Ramos (cell line): Measurements from ENCODE around the gene ZSCAN21.

Experiments
- in situ Hi-C: fragments of 300-500 bp; cut with MboI; formaldehyde crosslinking; loops from one replicate; pipeline ENCODE4 v1.14.3; 2022; ENCODE audit warnings: low sequenced_read_pairs; ENCODE audit not compliant: unreplicated experiment

ZSCAN21 gene

DNA sequence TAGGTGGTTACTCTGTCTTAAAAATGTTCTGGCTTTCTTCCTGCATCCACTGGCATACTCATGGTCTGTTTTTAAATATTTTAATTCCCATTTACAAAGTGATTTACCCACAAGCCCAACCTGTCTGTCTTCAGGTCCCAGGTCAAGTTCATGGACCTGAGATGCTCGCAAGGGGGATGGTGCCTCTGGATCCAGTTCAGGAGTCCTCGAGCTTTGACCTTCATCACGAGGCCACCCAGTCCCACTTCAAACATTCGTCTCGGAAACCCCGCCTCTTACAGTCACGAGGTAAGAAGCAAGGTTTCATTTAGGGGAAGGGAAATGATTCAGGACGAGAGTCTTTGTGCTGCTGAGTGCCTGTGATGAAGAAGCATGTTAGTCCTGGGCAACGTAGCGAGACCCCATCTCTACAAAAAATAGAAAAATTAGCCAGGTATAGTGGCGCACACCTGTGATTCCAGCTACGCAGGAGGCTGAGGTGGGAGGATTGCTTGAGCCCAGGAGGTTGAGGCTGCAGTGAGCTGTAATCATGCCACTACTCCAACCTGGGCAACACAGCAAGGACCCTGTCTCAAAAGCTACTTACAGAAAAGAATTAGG is 25.5 kb upstream of the ZSCAN21 start:
- in situ Hi-C loops = no loop called here

DNA sequence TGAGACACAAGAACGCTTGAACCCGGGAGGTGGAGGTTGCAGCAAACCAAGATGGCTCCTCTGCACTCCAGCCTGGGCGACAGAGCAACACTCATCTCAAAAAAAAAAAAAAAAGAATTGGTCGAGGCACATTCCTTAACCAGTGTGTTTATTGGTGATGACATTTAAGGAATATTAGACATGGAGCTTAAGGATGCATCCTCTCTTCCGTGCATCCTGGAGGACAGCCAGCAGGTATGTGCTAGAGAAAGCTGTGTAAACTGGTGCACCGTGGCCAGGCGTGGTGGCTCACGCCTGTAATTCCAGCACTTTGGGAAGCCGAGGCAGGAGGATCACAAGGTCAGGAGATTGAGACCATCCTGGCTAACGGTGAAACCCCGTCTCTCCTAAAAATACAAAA is 22.4 kb upstream of the ZSCAN21 start:
- in situ Hi-C loops = no loop called here

DNA sequence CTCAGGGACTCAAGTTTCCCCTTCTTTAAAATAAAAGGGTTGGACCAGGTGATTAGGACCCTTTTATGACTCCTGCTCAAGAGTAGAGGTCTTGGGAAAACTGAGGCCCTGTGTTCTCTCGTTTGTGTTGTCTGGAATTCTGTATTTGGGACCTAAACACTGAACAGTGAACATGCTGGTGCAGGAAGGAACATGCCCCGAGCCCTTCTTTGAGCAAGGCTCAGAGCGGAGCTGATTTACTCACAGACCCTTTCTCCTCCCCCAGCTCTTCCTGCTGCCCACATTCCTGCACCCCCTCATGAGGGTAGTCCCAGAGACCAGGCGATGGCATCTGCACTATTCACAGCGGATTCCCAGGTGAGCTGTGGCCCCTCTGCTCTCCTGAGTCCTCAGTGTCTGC is 20.0 kb upstream of the ZSCAN21 start:
- in situ Hi-C loops = no loop called here

DNA sequence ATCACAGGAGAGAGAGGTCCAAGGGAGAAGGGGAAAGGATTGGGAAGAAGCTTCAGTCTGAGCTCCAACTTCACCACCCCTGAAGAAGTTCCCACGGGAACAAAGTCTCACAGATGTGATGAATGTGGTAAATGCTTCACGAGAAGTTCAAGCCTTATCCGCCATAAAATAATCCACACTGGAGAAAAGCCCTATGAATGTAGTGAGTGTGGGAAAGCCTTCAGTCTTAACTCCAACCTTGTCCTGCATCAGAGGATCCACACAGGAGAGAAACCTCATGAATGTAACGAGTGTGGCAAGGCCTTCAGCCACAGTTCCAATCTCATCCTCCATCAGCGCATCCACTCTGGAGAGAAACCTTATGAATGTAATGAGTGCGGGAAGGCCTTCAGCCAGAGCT is 16.0 kb upstream of the ZSCAN21 start:
- in situ Hi-C loops = no loop called here

DNA sequence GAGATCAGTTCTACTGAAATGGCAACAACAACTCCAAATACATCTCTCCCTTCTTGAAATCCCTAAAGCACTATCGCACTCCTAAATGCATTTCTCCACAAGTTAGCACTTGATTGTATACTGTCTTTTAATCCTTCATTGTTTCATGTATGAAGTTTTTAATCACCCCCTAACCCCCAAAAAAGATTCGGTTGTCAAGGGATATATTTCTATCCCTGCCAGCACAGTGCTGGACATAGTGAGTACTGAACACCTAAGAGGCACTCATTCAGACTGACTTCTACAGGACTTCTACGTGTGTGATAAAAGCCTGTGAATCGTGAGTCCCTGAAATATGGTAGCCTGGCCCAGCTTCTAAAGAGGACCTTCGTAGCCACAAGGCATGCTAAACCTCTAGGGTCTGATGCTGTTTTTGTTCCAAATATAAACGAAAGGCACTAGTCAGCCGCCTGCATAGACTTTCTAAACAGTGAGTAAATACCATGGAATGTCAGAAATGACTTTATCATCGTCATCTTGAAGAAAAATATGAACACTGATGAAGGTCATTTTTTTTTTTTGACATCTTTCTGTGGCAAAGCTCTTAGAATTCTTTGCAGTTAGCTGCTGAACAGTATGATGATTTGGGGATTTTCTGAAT is 14.6 kb upstream of the ZSCAN21 start:
- in situ Hi-C loops = no loop called here

DNA sequence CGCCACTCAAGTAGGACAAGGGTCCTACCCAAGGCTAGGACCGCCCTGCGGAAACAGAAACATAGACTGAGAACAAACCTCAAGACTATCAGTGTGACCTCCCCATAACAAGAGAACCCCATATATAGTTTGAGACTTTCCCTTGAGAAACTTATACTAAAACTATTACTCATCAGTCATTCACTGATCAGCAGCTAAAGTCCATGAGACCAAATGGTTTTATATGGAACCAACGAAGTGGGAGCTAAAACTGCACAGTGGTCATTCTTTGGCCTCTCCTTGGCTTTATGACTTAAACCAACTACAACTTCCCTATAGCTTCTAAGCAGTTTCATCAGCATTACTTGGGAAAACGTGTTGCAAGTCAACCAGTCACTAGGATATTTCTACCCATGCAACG is 13.7 kb upstream of the ZSCAN21 start:
- in situ Hi-C loops = no loop called here

DNA sequence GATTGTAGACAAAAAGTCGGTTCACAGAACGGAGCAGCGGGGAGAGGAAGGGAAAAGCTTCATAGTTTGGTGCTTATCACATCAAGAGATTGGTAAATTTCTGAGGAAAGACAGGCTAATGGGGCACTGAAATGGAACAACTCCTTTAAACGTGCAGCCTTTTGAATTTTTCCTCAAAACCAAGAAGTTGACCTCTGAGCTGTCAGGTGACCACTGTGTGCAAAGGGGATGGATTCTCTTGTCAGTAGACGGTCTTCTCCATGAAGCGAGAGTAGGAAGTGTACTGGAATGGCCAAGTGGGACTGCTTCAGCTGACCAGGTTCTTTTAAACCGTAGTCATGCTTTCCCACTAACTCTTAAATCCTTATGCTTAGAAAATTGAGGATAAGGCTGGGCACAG is 11.2 kb upstream of the ZSCAN21 start:
- in situ Hi-C loops = no loop called here

DNA sequence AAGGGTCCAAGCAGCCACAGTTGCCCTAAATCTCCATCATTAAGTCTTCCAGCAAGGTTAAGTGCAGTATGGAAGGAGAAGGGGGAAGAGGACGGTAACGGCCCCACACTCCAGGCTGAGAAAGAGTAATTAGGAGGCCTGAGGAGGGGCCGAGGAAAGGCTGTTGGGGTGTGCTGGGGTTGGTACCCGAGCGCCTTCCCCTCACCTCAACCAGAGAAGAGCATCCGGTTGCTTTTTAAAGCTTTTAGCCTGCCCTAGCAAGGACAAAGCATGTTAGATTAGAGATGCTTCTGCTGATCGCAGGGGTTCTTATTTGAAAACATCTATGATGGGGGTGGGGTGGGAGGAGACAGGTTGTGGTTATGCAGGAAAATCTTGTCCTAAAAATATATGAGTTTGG is 9.0 kb upstream of the ZSCAN21 start:
- in situ Hi-C loops = no loop called here

DNA sequence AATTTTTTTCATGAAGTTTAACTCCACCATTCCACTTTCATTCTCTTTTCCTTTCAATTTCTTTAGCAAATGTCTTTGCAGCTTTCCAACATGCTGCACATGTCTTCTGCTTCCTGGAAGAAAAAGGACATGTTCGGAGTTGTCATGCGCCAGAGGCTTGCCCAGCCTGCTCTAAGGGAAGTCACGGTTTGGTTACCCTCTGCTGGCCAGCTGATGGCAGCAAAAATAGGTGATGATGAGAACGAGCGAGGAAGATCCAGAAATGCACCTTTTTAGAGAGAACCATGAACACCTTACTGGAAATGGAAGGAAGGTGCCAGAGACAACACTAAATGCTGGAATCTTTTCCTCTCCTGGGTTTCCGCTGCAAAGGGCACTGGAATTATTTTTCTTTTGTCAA is 4.9 kb upstream of the ZSCAN21 start:
- in situ Hi-C loops = loop anchor here (5.0 kb wide), 1 partner anchor 57 kb away; no protein-coding TSS in a partner anchor

DNA sequence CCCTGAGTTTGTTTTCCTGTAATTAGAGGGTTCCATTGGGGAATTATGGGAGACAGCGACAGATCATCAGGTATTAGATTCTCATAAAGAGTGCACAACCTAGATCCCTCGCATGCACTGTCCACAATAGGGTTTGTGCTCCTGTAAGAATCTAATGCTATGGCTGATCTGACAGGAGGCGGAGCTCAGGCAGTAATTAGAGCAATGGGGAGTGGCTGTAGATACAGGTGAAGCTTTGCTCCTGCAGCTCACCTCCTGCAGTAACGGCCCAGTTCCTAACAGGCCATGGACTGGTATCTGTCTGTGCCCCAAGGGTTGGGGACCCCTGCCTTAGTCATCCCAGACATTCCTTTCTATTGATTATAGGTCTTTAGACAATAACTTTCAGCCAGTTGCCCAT is 894 bp upstream of the ZSCAN21 start:
- in situ Hi-C loops = loop anchor here (5.0 kb wide), 1 partner anchor 61 kb away; no protein-coding TSS in a partner anchor

DNA sequence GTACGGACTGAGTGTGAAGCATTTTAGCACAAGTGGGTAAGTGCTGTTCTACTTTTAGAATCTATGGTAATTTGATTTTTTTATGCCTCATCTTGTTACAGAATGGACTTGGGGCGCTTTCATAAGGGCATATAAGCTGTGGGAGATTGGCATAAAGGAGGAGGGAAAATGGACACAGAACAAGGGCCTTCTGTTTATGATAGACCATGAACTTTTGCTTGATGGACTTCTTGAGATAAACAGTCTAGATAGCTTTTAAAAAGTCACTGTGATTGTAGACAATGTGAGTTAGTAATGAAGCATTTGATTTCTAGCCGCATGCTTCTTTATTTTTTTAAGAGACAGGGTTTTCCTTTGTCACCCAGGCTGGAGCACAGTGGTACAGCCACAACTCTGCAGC is 2.0 kb downstream of the ZSCAN21 start:
- in situ Hi-C loops = loop anchor here (10.0 kb wide), 1 partner anchor 137 kb away; the partner anchor contains the start of gene TRIM4

DNA sequence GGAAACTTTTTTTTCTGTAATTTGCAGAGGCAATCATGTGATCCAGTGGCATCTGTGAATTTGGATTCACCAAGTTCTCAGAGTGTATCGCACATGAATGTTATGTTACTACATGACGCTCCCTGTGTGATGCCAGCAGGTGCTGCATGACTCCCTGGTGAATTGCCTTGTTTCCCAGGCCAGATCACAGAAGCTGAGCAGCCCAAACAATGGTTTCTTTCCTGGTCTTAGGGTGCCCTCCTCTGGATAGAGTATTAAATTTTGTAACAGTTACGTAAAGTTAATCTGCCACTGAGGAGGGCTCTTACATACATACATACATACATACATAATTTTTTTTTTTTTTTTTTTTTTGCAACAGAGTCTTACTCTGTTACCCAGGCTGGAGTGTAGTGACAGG is 3.6 kb downstream of the ZSCAN21 start:
- in situ Hi-C loops = loop anchor here (10.0 kb wide), 1 partner anchor 138 kb away; the partner anchor contains the start of gene TRIM4

DNA sequence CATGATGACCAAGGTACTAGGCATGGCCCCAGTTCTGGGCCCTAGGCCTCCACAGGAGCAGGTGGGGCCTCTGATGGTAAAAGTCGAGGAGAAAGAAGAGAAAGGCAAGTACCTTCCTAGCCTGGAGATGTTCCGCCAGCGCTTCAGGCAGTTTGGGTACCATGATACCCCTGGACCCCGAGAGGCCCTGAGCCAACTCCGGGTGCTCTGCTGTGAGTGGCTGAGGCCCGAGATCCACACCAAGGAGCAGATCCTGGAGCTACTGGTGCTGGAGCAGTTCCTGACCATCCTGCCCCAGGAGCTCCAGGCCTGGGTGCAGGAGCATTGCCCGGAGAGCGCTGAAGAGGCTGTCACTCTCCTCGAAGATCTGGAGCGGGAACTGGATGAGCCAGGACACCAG is 7.4 kb downstream of the ZSCAN21 start:
- in situ Hi-C loops = loop anchor here (10.0 kb wide), 1 partner anchor 142 kb away; the partner anchor contains the start of gene TRIM4

DNA sequence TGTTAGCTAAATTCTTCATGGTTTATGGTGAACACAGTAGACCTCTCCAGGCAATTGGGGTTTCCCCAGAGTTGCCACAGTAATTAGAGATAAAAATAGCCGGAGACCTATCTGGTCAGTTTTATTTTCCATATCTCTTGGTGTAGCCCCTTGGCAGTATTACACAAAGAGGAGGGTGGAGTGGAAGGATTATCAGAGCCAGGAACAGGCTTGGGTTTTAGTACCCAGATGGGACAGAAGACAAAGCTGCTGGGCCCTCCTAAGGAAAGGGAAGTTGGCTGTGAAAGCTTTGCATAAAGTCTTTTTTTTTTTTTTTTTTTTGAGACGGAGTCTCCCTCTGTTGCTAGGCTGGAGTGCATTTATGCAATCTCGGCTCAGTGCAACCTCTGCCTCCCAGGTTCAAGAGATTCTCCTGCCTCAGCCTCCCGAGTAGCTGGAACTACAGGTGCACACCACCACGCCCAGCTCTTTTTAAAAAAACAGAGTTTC is 9.7 kb downstream of the ZSCAN21 start:
- in situ Hi-C loops = loop anchor here (10.0 kb wide), 1 partner anchor 144 kb away; the partner anchor contains the start of gene TRIM4

DNA sequence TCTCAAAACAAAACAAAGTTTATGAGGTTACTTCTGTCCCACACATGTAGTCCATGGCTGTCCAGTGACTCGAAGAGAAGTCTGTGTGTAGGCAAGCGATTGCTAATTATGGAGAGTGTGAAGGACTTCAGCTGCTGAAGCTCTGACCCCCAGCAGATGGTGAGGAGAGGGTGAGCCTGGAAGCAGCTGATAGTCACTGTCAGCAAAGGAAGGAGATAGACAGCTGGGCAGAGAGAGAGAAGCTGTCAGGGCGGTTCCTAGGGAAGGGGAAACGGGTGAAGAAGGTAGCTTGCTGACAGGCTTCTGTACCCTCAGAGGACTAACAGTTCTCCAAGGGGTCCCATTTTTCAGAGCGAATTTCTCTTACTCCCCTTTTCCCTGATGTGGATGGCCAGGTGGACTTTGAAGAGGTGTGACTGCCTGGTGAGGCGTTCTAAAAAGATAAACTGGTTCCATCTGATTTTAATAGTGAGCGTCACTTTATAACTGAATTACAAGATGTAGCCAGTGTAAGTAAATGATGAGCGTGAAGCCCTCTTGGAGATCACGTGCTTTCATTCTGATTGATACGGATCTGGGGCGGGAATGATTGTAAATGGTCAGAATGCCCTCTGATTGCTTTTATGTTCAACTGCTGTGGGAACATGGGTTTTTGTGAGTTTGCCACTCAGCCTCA is 12.1 kb downstream of the ZSCAN21 start:
- in situ Hi-C loops = no loop called here

DNA sequence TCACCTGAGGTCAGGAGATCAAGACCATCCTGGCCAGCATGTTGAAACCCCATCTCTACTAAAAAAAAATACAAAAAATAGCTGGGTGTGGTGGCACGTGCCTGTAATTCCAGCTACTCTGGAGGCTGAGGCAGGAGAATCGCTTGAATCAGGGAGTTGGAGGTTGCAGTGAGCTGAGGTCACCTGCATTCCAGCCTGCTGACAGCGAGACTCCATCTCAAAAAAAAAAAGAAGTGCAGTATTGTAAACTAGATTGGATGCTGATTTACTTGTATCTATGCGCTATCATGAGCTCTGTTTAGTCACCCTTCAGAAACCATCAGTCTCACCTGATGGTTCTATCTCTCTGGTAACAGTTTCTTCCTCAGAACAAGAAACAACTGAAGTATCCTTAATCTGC is 13.8 kb downstream of the ZSCAN21 start:
- in situ Hi-C loops = no loop called here

DNA sequence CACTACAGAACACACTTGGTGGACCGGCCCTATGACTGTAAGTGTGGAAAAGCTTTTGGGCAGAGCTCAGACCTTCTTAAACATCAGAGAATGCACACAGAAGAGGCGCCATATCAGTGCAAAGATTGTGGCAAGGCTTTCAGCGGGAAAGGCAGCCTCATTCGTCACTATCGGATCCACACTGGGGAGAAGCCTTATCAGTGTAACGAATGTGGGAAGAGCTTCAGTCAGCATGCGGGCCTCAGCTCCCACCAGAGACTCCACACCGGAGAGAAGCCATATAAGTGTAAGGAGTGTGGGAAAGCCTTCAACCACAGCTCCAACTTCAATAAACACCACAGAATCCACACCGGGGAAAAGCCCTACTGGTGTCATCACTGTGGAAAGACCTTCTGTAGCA is 14.6 kb downstream of the ZSCAN21 start:
- in situ Hi-C loops = no loop called here

DNA sequence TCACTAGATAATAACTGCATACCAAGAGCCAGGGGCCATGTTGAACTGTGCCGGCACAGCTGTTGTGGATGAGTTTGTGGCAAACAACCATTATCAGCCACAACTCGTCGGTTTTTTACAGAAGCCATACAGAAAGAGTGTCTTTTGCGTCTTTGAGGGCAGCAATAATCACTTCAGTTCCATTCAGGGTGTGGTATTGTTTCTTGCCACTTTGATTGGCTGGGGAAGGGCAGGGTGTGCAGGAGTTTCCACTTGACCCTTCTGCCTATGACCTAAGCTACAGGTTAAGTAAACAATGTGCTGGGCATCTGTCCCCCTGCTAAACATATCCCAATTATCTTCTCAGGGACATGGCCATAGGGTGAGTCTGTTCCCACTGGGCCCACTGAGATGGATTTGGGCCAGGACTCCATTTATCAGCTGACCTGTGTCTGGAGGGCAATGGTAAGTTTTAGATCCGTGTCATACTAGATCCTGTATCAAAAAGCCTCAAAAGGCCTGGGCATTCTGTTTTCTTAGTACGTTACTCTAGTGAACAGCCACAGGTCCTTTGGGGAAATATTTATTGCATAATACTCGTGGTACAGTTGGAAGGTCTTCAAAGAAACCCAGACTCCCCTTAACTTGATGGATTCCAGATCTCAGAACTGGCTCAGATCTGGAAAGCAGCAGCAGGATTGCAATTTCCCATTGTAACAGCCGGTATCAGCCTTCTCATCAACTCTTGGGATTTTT is 16.0 kb downstream of the ZSCAN21 start:
- in situ Hi-C loops = no loop called here

DNA sequence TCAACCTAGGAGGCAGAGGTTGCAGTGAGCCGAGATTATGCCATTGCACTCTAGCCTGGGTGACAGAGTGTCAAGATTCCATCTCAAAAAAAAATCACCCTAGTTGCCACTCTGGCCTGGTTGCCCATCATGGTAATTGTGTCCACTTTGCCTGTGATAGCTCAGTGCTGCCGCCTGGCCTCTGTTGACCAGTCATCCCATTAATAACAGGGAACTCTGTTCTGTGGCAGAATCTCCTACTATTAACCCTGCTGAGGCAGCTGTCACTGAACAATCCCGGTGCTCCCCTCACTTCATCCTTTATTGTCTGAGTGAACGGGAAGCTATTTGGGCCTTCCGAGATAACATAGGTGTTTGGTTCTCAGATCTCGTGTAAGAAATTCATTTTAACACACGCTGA is 17.4 kb downstream of the ZSCAN21 start:
- in situ Hi-C loops = no loop called here

DNA sequence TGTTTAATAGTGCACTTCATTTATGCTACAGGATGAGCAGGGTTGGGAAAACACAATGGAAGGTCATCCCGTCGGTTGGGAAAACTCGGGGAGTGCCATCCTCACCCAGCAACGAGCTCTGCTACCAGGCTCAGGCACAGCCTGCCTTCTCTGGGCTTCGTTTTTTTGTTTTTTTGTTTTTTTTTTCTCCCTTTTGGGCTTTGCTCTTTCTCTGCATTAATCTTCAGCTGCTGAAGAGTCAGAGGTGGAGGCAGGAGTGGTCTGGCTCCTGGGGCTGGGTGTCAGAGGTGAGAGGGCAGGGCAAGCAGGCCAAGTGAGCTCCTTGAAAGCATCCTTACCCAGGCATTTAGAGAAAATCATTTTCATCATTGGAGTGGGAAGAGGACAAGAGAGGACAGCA is 20.4 kb downstream of the ZSCAN21 start:
- in situ Hi-C loops = no loop called here
